HepG2 (cell line): ENCODE data around the gene DBN1. TPM values are rescaled to one million over a fixed set of nuclear protein-coding genes. Genes with fewer than 3 reads are reported as not detected.

Experiments used
- ATAC-seq: fragments of 200-7000 bp; cut with Tn5 transposase; 3 replicates; pipeline ENCODE4 v1.9.1; 2020; ENCODE audit warnings: mild to moderate bottlenecking, moderate library complexity
- BruUV-seq: library from RNA; stranded (reverse); fragments of 400-500 nt; replicated peaks from 2 replicates; lab custom pipeline; 2021; lab: Mats Ljungman, UMichigan
- CTCF ChIA-PET: fragments of 300-600 bp; formaldehyde crosslinking; extraction: SDS; loops from one replicate; lab custom pipeline; 2021; ENCODE audit warnings: low total read pairs, inconsistent platforms, low intra/inter-chr PET ratio; lab: Yijun Ruan, JAX
- POLR2A ChIA-PET: fragments of 350-600 bp; sonication (Branson Sonifier 250); formaldehyde crosslinking; loops from one replicate; lab custom pipeline; 2020; ENCODE audit warnings: antibody characterized with exemption, inconsistent platforms; lab: Yijun Ruan, JAX
- DNase-seq: peaks from one replicate; pipeline ENCODE4 v3.0.0-alpha.2; 2015; ENCODE audit warnings: low spot score
- FAIRE-seq: peaks from 3 replicates; lab custom pipeline; 2011; peaks lifted over from hg19 to GRCh38; lab: Jason Lieb, UNC
- H2AFZ ChIP-seq: one replicate; pipeline ENCODE4 v1.6.1; 2011; ENCODE audit warnings: low read length, inconsistent platforms
- H3K27ac ChIP-seq: fragments of 300-600 bp; 3 replicates; pipeline ENCODE4 v1.8.0; 2011; ENCODE audit warnings: mixed run types, mild to moderate bottlenecking, mixed read lengths, low read length, inconsistent platforms; ENCODE audit not compliant: insufficient read depth; ENCODE audit errors: extremely low read length
- H3K27me3 ChIP-seq, 2 experiments: fragments of 200-600 bp in 1 of 2; 2 replicates in 1 of 2; 3 replicates in 1 of 2; pipeline versions ENCODE4 v1.6.0 to v1.8.0; 2011; ENCODE audit warnings: low read length in 2 of 2, mild to moderate bottlenecking in 2 of 2, moderate library complexity in 2 of 2, inconsistent platforms in 1 of 2; ENCODE audit not compliant: insufficient read depth in 2 of 2, control insufficient read depth in 1 of 2
- H3K36me3 ChIP-seq, 2 experiments: fragments of 200-600 bp in 1 of 2; replicated peaks in 1 of 2; 2 replicates in 1 of 2; 3 replicates in 1 of 2; pipeline versions ENCODE4 v1.5.1 to v1.8.0; 2011; ENCODE audit warnings: low read length in 2 of 2, inconsistent platforms in 1 of 2; ENCODE audit not compliant: insufficient read depth in 2 of 2, control insufficient read depth in 1 of 2
- H3K4me1 ChIP-seq: 2 replicates; pipeline ENCODE4 v1.5.1; 2012; ENCODE audit warnings: low read length, inconsistent platforms; ENCODE audit not compliant: insufficient read depth
- H3K4me2 ChIP-seq: 2 replicates; pipeline ENCODE4 v1.6.0; 2011; ENCODE audit warnings: low read depth, low read length, inconsistent platforms
- H3K4me3 ChIP-seq, 3 experiments: fragments of 200-600 bp in 1 of 3; sonication (generic), shearing (Covaris generic) in 1 of 3; replicated peaks in 1 of 3; 2 replicates each; pipeline ENCODE4 v1.5.1; 2011 to 2016; ENCODE audit warnings: low read length in 3 of 3, inconsistent platforms in 2 of 3, low read depth in 2 of 3, mild to moderate bottlenecking in 2 of 3, control low read depth in 1 of 3, mixed read lengths in 1 of 3; ENCODE audit not compliant: insufficient read depth in 1 of 3
- H3K79me2 ChIP-seq: one replicate; pipeline ENCODE4 v1.6.1; 2011; ENCODE audit warnings: low read length, inconsistent platforms; ENCODE audit not compliant: insufficient read depth
- H3K9ac ChIP-seq: 2 replicates; pipeline ENCODE4 v1.6.0; 2011; ENCODE audit warnings: mild to moderate bottlenecking, low read depth, low read length, inconsistent platforms; ENCODE audit not compliant: insufficient read depth
- H3K9me3 ChIP-seq: 2 replicates; pipeline ENCODE4 v1.5.1; 2012; ENCODE audit warnings: mild to moderate bottlenecking, low read length
- H4K20me1 ChIP-seq: 2 replicates; pipeline ENCODE4 v1.6.0; 2011; ENCODE audit warnings: inconsistent platforms, mild to moderate bottlenecking, low read length, moderate library complexity; ENCODE audit not compliant: insufficient read depth
- CHCHD3 ChIP-seq: sonication (generic); formaldehyde crosslinking; IDR thresholded peaks from 2 replicates; pipeline ENCODE4 v1.8.0; 2022; ENCODE audit warnings: mild to moderate bottlenecking, missing genetic modification reagents, moderate library complexity
- ELF3 ChIP-seq: IDR thresholded peaks from 2 replicates; pipeline ENCODE4 v1.6.1; 2016; ENCODE audit warnings: missing genetic modification reagents, missing compliant biosample characterization
- JUND ChIP-seq: sonication (generic); formaldehyde crosslinking; IDR thresholded peaks from 2 replicates; pipeline ENCODE4 v1.8.0; 2022; ENCODE audit warnings: mild to moderate bottlenecking, missing genetic modification reagents
- POLR2AphosphoS5 ChIP-seq: IDR thresholded peaks from 2 replicates; pipeline ENCODE4 v1.6.1; 2012; ENCODE audit warnings: low read depth, low read length
- REXO4 ChIP-seq: sonication (generic); formaldehyde crosslinking; IDR thresholded peaks from 2 replicates; pipeline ENCODE4 v1.8.0; 2022; ENCODE audit warnings: missing genetic modification reagents, mild to moderate bottlenecking, borderline replicate concordance
- ZNF761 ChIP-seq: sonication (generic); formaldehyde crosslinking; conservative IDR thresholded peaks from 2 replicates; pipeline ENCODE4 v1.4.0; 2020; ENCODE audit warnings: mild to moderate bottlenecking, missing genetic modification reagents
- ZNF773 ChIP-seq: sonication (generic); formaldehyde crosslinking; IDR thresholded peaks from 2 replicates; pipeline ENCODE4 v1.4.0; 2020; ENCODE audit warnings: missing genetic modification reagents, borderline replicate concordance
- WGBS: methylation state at CpG from one replicate; pipeline ENCODE4 v1.1.6; 2017; ENCODE audit warnings: low lambda C conversion rate; 5-methylcytosine and 5-hydroxymethylcytosine counted together
- in situ Hi-C: cut with HindIII; loops from 2 replicates; pipeline ENCODE4 v1.10.0; 2017; ENCODE audit warnings: low pct_unique_long_range_greater_than_20kb; ENCODE audit not compliant: extremely low pct_ligation_motif_present
- intact Hi-C: fragments of 100-400 bp; cut with micrococcal nuclease; formaldehyde crosslinking; loops from one replicate; pipeline ENCODE4 v1.10.0; 2022; ENCODE audit not compliant: unreplicated experiment
- polyA plus RNA-seq, 8 experiments: library from polyadenylated mRNA; depleted of rRNA in 3 of 8; stranded (reverse) in 7 of 8; unstranded in 1 of 8; fragments of >200 nt; fragmentation: Illumina TruSeq in 4 of 8; extraction: Trizol in 4 of 8; gene quantifications; 2 replicates each; pipeline versions ENCODE4 v1.2.1 to v1.2.3, GENCODE V29; 2011 to 2016; ENCODE audit warnings: low read depth in 4 of 8, missing spikeins in 1 of 8, mixed read lengths in 1 of 8; ENCODE audit not compliant: insufficient read depth in 1 of 8
- total RNA-seq, 5 experiments: library from RNA; depleted of rRNA; stranded (reverse); fragments of >200 nt; fragmentation: Illumina TruSeq; extraction: Trizol; gene quantifications; 2 replicates each; pipeline ENCODE4 v1.2.3, GENCODE V29; 2016; ENCODE audit warnings: low read depth in 1 of 5
- TF ChIP-seq, protein P1 (sequence below): sonication (generic); formaldehyde crosslinking; IDR thresholded peaks from 2 replicates; pipeline ENCODE4 v1.5.1; 2020; ENCODE audit warnings: mild to moderate bottlenecking, missing genetic modification reagents, moderate library complexity

The DBN1 gene
- total and polyA plus RNA-seq, 2 of the 13 experiments (the other 11 are each of a cell fraction or from before 2014, with no cell fraction given): 27.0 to 37.3 TPM

DNA sequence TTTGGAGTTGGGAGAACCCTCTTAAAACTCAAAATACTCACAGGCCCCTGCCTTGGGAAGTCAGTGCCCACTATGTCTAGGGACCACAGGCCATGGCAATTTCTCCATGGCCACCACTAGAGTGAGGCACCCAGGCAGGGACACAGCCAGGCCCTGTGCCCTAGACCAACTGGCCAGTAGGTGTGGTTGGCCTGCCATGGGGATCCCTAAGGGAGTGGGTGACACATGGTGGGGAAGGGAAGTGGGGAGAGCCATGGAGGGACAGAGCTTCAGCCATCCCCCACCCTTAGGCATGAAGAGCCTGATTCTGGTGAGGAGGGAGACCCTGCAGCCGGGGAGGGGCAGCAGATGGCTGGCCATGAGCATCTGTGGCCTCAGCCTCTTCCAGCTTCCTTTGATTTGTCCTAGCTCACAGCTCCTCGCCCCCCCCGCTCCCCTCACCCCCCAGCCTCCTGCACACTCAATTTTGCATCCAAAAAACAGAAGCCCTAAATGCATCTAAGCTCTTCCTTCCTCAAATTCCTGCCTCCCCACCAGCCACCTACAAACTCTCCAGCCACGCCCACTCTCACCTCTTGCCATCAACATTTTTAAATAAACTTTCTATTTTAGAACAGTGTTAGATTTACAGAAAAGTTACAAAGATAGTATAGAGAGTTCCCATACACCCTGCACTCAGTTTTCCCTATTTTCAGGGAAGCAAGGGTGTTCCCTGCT, 1.6 kb upstream of the DBN1 start:
- no peak overlapping the region for H3K4me3 ChIP-seq
- H4K20me1 ChIP-seq: peaks cover 1% of the 10 kb centered on the region; the same call in 1 of the 2 replicates
- no peaks in the 10 kb centered on the region for H3K36me3 ChIP-seq
- no peak for FAIRE-seq
- no peak for DNase-seq
- CTCF ChIA-PET: no interaction called here
- H3K9ac ChIP-seq: no peak overlapping the region
- no peak overlapping the region; the same call in 1 of the 2 replicates for H3K4me2 ChIP-seq
- no peaks in the 10 kb centered on the region for H3K27me3 ChIP-seq
- TF ChIP-seq ZNF761 (CRISPR knock-in tag) (no peak), REXO4 (CRISPR knock-in tag) (no peak), CHCHD3 (CRISPR knock-in tag) (no peak), ELF3 (no peak), POLR2AphosphoS5 (no peak), JUND (CRISPR knock-in tag) (no peak)
- intact Hi-C loops (no loop called here), in situ Hi-C loops (loop anchor here (25.0 kb wide), 1 partner anchor 363 kb away; no protein-coding TSS in a partner anchor)
- peak; percentile 28 for ATAC-seq
- no peaks in the 10 kb centered on the region for H3K9me3 ChIP-seq
- POLR2A ChIA-PET: interaction anchor here (0.7 to 4.9 kb wide), 2 partner anchors 21 to 97 kb away, joined by 3 to 42 read pairs; partner anchors contain the start of gene PDLIM7
- whole genome bisulfite sequencing: 21% methylated on average over 4 of the region's 4 CpGs
- peaks cover 73% of the 10 kb centered on the region for H3K4me1 ChIP-seq
- no peak overlapping the region for H2AFZ ChIP-seq
- BruUV-seq: no TSS peak
- no peak overlapping the region for H3K27ac ChIP-seq
- peaks cover 3% of the 10 kb centered on the region for H3K79me2 ChIP-seq

DNA sequence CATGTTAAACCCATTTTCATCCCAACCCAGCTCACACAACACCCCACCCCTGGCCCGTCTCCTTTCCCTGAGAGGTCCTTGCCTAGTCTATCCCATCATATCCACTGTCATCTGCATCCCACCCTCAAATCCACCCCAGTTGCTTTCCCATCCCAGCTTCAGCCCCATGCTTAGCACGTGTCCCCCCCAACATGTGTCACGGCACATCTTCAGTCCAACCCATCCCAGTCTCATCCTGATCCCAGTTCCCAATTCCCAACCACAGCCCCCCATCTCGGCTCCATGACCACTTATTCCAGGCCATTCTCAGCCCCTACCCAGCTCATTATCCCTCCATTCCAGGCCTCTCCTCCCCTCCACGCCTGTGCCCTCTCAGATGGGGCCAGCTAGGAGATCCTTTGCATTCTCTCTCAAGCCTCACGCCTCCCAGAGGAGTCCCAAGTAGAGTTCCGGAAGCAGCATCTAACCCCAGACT, 605 bp upstream of the DBN1 start:
- FAIRE-seq: no peak
- Histone ChIP-seq H3K4me3 (peak overlapping the region in 1 of 3 experiments; percentile 73; a peak in 1 of 6 replicates), H3K27ac (no peak overlapping the region), H3K9ac (no peak overlapping the region), H3K4me1 (peaks cover 68% of the 10 kb centered on the region), H2AFZ (no peak overlapping the region), H4K20me1 (peaks cover 9% of the 10 kb centered on the region; the same call in 1 of the 2 replicates), H3K36me3 (no peaks in the 10 kb centered on the region), H3K79me2 (peaks cover 3% of the 10 kb centered on the region), H3K9me3 (no peaks in the 10 kb centered on the region), H3K4me2 (peak overlapping the region; percentile 47; the same call in 1 of the 2 replicates), H3K27me3 (no peaks in the 10 kb centered on the region)
- TF ChIP-seq, protein P1, sequence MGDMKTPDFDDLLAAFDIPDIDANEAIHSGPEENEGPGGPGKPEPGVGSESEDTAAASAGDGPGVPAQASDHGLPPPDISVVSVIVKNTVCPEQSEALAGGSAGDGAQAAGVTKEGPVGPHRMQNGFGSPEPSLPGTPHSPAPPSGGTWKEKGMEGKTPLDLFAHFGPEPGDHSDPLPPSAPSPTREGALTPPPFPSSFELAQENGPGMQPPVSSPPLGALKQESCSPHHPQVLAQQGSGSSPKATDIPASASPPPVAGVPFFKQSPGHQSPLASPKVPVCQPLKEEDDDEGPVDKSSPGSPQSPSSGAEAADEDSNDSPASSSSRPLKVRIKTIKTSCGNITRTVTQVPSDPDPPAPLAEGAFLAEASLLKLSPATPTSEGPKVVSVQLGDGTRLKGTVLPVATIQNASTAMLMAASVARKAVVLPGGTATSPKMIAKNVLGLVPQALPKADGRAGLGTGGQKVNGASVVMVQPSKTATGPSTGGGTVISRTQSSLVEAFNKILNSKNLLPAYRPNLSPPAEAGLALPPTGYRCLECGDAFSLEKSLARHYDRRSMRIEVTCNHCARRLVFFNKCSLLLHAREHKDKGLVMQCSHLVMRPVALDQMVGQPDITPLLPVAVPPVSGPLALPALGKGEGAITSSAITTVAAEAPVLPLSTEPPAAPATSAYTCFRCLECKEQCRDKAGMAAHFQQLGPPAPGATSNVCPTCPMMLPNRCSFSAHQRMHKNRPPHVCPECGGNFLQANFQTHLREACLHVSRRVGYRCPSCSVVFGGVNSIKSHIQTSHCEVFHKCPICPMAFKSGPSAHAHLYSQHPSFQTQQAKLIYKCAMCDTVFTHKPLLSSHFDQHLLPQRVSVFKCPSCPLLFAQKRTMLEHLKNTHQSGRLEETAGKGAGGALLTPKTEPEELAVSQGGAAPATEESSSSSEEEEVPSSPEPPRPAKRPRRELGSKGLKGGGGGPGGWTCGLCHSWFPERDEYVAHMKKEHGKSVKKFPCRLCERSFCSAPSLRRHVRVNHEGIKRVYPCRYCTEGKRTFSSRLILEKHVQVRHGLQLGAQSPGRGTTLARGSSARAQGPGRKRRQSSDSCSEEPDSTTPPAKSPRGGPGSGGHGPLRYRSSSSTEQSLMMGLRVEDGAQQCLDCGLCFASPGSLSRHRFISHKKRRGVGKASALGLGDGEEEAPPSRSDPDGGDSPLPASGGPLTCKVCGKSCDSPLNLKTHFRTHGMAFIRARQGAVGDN: no peak
- TF ChIP-seq ZNF773: no peak
- 25% methylated on average over 7 of the region's 7 CpGs for whole genome bisulfite sequencing
- in situ Hi-C loops: loop anchor here (25.0 kb wide), 1 partner anchor 362 kb away; no protein-coding TSS in a partner anchor
- intact Hi-C loops: no loop called here
- ATAC-seq: no peak
- ChIA-PET POLR2A (interaction anchor here (0.8 to 1.2 kb wide), 2 partner anchors 27 to 105 kb away, joined by 3 read pairs; no protein-coding TSS in a partner anchor), CTCF (no interaction called here)
- no peak for DNase-seq
- no TSS peak for BruUV-seq
